ENCODE data around the gene KAZN. TPM values are rescaled to one million over a fixed set of nuclear protein-coding genes. Genes with fewer than 3 reads are reported as not detected.
A peak's percentile ranks its signal among the peaks of the same experiment; 100 is the strongest.

The KAZN gene
- total RNA-seq, 1 experiment from 2014 or later = 6.5 TPM

- in situ Hi-C loops (cut with HindIII; ENCODE audit: low pct_unique_long_range_greater_than_20kb, low sequenced_read_pairs) = no loop called here
- no peak for DNase-seq (ENCODE audit: low read depth, low spot score)
Measured at GRCh38 chr1:14974361-14974760, 375.9 kb downstream of the KAZN start.

GRCh38 chr1:14975119-14975518 is 376.6 kb downstream of the KAZN start:
- in situ Hi-C loops (cut with HindIII; ENCODE audit: low pct_unique_long_range_greater_than_20kb, low sequenced_read_pairs) = no loop called here
- DNase-seq (ENCODE audit: low read depth, low spot score) = no peak

- in situ Hi-C loops (cut with HindIII; ENCODE audit: low pct_unique_long_range_greater_than_20kb, low sequenced_read_pairs) = no loop called here
- DNase-seq (ENCODE audit: low read depth, low spot score) = no peak
Measured at GRCh38 chr1:14976256-14976655, 377.8 kb downstream of the KAZN start.

DNA sequence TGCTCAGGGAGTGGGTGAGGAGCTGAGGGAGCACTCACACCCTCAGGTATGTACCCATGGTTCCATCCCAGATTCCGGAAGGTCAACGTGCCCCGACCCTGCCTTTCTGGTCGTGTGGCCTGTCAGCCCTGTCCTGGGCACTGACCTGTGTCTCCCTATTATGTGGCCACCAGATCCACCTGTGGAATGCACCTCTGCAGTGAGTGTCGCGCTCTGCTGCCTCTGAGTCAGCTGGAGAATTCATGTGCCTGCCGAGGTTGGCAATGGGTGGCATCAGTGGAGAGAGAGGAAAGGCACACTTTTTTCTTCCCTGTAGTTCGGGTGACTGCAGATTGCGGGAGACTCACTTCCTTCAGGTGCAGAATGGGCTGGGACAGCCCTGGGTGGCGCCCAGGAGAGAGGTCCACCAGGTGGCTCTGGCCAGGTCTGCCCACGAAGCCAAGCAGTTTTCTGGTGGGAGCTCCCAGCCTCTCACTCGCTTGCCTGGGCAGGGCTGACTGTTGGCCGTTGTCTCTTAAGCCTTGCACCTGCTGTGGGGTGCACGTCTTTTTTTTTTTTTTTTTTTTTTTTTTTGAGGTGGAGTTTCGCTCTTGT is 378.9 kb downstream of the KAZN start:
- in situ Hi-C loops (cut with HindIII; ENCODE audit: low pct_unique_long_range_greater_than_20kb, low sequenced_read_pairs) = no loop called here
- DNase-seq (ENCODE audit: low read depth, low spot score) = no peak

DNA sequence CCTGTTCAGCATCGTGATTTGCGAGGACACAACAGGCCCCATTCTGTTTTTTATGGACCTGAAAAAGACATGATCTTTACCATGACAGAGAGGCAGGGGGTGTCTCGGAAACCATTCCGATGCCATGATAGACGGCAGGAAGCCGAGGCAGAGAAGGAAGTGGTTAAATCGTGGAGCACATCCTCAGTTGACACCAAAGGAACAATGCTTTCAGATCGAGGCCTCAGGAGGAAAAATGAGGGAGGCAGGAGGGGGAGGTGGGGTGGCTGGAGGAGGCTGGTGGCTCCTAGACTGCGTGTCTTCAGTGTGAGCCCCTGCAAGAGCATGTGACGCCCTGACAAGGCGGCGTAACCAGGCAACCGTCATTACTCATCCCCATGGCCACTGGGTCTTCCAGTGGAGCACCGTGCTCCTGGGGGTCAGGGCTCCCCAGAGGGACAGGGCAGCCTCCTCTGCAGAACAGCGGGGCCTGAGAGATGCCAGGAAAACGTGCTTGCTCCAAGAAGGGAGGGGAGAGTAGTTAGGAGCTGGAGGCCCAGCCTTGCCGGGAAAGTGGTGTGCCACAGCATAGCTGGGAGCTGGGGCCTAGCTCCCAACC is 382.2 kb downstream of the KAZN start:
- DNase-seq (ENCODE audit: low read depth, low spot score) = no peak
- in situ Hi-C loops (cut with HindIII; ENCODE audit: low pct_unique_long_range_greater_than_20kb, low sequenced_read_pairs) = no loop called here

DNA sequence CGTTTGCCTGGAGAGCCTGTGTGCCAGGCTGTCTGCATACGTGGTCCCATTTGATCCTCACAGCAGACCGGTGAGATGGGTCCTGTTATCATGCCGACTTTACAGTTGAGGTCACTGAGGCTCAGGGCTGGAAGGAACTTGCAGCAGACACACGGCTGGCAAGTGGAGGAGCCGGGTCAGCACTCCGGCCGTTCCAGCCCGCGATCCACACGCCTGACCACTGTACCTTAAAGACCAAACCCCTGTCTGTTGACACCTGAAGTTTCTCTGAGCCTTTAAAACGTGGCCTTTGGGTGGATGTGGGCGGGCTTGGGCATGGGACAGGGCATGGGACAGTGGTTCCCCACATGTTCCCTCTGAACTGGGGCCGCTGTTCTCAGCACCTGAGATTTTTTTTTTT is 383.5 kb downstream of the KAZN start:
- no peak for DNase-seq (ENCODE audit: low read depth, low spot score)
- in situ Hi-C loops (cut with HindIII; ENCODE audit: low pct_unique_long_range_greater_than_20kb, low sequenced_read_pairs) = no loop called here

GRCh38 chr1:14983277-14983676 is 384.8 kb downstream of the KAZN start:
- peak; percentile 31 for DNase-seq (ENCODE audit: low read depth, low spot score)
- in situ Hi-C loops (cut with HindIII; ENCODE audit: low pct_unique_long_range_greater_than_20kb, low sequenced_read_pairs) = no loop called here

- in situ Hi-C loops (cut with HindIII; ENCODE audit: low pct_unique_long_range_greater_than_20kb, low sequenced_read_pairs) = no loop called here
- no peak for DNase-seq (ENCODE audit: low read depth, low spot score)
Measured at GRCh38 chr1:14986168-14986567, 387.7 kb downstream of the KAZN start.

- DNase-seq (ENCODE audit: low read depth, low spot score) = no peak
- in situ Hi-C loops (cut with HindIII; ENCODE audit: low pct_unique_long_range_greater_than_20kb, low sequenced_read_pairs) = no loop called here
Measured at GRCh38 chr1:14987829-14988603, 389.5 kb downstream of the KAZN start.

GRCh38 chr1:14988636-14989035 is 390.2 kb downstream of the KAZN start:
- in situ Hi-C loops (cut with HindIII; ENCODE audit: low pct_unique_long_range_greater_than_20kb, low sequenced_read_pairs) = no loop called here
- DNase-seq (ENCODE audit: low read depth, low spot score) = no peak

DNA sequence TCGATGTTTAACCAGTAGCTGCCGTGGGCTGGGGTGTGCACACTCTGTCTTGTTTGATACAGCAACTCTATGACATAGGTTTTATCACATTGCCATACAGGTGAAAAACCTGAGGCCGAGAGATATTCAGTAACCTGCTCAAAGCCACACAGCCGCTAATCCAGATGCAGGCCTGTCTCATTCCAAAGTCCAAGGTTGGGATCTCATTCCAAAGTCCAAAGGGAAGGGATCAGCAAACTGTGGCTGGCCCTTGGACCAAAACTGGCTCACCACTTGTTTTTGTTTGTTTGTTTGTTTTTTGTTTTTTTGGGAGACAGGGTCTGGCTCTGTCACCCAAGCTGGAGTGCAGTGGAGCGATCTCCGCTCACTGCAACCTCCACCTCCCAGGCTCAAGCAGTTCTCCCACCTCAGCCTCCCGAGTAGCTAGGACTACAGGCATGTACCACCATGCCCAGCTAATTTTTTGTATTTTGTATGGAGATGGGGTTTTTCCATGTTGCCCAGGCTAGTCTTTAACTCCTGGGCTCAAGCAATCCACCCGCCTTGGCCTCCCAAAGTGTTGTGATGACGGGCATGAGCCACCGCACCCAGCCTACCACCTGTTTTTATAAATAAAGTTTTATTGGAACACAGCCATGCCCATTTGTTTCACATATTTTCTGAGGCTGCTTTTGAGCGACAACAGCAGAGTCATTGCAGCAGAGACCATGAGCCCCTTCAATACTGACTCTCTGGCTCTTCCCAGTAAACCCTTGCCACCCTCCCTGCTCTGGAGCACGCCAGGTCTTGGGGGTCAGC is 391.6 kb downstream of the KAZN start:
- in situ Hi-C loops (cut with HindIII; ENCODE audit: low pct_unique_long_range_greater_than_20kb, low sequenced_read_pairs) = no loop called here
- DNase-seq (ENCODE audit: low read depth, low spot score) = no peak

GRCh38 chr1:14993414-14993813 is 394.9 kb downstream of the KAZN start:
- in situ Hi-C loops (cut with HindIII; ENCODE audit: low pct_unique_long_range_greater_than_20kb, low sequenced_read_pairs) = no loop called here
- DNase-seq (ENCODE audit: low read depth, low spot score) = no peak

- DNase-seq (ENCODE audit: low read depth, low spot score) = no peak
- in situ Hi-C loops (cut with HindIII; ENCODE audit: low pct_unique_long_range_greater_than_20kb, low sequenced_read_pairs) = no loop called here
Measured at GRCh38 chr1:14994148-14994547, 395.7 kb downstream of the KAZN start.

GRCh38 chr1:14994841-14995437 is 396.5 kb downstream of the KAZN start:
- in situ Hi-C loops (cut with HindIII; ENCODE audit: low pct_unique_long_range_greater_than_20kb, low sequenced_read_pairs) = no loop called here
- no peak for DNase-seq (ENCODE audit: low read depth, low spot score)

- in situ Hi-C loops (cut with HindIII; ENCODE audit: low pct_unique_long_range_greater_than_20kb, low sequenced_read_pairs) = no loop called here
- no peak for DNase-seq (ENCODE audit: low read depth, low spot score)
Measured at GRCh38 chr1:14996133-14997050, 397.9 kb downstream of the KAZN start.

DNA sequence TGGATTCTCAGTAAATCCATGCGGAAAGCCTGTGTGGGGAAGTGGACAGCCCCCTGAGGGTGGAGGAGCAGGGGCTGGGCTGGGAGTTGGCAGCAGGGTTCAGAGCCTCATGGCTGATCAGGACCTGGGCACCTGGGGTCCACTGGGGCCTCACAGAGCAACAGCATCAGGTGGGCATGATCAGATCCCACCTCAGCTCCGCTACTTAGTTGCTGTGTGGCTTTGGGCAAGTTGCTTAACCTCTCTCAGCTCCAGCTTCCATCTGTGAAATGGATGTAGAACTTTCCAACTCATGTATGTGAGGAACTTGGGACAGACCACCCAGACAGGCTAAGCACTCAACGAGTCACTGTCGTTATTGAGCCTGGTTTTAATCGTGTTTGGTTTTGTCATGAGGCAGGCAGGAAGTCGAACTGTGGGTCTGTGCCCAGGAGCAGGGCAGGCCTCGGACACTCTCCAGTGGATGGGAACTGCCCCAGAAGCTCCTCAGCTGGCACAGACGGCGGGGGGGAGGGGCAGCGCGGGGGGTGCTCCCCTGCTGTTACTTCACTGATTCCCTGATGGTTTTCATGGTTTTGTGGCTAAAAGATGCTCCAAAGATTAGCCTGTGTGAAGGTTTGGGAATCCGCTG is 399.3 kb downstream of the KAZN start:
- DNase-seq (ENCODE audit: low read depth, low spot score) = no peak
- in situ Hi-C loops (cut with HindIII; ENCODE audit: low pct_unique_long_range_greater_than_20kb, low sequenced_read_pairs) = no loop called here

DNA sequence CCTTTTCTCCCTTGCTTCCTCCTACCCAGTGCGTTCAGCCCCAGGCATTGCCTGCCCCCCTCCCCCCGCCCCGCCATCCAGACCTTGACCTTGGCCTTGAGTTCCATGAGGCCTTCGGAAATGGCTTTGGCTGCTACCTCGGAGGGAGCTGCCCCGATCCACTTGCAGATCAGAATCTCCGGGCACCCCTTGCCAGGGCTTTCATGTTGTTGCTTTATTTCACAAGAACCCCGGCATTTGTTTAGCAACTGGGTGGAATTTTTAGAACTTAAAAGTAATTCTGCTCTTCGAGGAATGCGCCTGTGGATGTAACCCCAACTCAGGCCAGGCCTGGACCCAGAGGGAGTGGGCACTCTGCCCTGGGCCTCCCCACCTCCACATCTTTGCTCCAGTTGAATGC is 401.0 kb downstream of the KAZN start:
- DNase-seq (ENCODE audit: low read depth, low spot score) = no peak
- in situ Hi-C loops (cut with HindIII; ENCODE audit: low pct_unique_long_range_greater_than_20kb, low sequenced_read_pairs) = no loop called here
